GM19023 (cell line): Measurements from ENCODE around the gene ABHD15.

Experiments used
- ATAC-seq: cut with Tn5 transposase; IDR thresholded peaks from one replicate; pipeline ENCODE4 v1.9.1; 2021; ENCODE audit warnings: mild to moderate bottlenecking, moderate library complexity; ENCODE audit not compliant: unreplicated experiment

Gene ABHD15

DNA sequence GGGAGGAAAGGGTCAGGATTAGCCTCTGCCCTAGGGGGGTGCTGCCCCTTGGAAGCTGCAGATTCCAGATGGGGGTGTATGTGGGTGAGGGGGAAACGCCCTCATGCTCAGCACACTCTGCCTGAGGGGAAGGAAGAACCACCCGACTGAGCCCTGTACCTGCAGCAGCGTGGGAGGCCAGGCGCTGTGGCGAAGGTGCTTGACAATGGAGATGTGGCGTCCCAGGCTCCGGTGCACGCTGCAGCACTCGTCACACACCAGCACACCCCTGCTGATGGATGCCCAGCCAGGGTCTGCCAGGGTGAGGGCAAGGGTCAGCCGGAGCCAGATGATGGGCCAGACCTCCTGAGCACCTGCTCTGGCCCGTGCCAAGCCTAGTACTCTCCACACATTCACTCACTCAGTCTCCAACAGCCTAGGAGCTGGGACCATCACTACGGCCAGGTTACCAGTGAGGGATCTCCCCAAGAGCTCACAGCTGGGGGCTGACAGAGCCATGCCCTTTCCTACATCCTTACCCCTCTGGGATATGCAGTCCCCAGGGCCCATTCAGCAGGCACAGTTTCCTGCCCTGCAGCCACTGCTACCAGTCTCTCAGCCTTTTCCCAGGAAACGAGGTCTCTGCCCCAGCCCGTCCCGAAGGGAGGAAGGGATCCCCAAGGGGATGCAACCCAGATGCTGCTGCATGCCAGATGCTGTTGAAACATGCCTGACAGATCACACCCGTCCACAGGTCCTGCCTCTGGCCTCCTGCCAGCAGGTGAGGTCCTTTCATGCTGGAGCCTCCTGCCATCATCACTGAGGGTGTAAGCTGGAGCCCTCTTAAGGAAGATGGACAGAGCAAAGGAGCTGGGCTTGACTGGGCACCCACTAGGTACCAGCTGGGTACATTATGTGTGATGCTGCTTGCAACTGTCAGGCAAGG, 16.7 kb upstream of the ABHD15 start:
- ATAC-seq: no peak

DNA sequence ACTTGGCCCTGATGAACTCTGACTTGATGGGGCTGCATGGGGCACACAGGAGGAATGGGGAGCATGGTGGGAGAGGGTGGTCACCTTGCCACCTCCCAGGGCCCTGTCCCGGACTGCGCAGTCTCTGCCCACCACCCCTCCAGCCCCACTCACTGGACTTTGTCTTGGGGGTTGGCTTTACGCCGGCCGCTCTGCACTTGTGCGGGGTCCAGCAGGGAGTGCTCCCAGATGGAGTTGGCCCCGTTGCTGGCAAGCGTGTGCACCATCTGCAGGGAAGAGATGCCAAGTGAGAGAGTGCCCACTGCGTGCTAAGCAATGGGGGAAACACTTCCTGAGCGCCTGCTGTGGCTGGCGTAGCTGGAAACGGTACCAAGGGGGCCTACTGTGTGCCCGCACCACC, 15.9 kb upstream of the ABHD15 start:
- no peak for ATAC-seq

DNA sequence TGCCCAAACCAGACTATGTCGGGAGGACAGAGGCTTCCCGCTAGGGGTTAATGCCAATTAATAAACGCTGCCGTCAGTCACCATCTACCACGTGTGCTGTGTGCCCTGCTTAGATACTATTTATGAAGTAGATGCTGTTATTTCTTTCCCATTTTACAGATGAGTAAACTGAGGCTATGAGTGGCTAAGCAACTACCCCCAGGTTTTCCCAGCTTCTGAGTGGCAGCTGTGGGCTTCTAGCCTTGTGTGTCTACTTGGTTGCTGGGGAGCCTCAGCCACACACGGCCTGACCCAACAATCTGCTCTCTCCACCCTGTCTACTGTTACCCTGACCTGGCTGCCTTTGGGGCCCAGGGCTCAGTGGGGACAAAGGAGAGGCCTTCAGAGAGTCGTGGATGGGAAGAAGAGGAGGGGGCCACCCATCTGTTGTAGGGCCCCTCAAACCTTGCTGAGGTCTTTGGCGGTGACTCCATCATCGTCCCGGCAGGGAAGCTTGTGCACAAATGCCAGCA, 15.5 kb upstream of the ABHD15 start:
- no peak for ATAC-seq

DNA sequence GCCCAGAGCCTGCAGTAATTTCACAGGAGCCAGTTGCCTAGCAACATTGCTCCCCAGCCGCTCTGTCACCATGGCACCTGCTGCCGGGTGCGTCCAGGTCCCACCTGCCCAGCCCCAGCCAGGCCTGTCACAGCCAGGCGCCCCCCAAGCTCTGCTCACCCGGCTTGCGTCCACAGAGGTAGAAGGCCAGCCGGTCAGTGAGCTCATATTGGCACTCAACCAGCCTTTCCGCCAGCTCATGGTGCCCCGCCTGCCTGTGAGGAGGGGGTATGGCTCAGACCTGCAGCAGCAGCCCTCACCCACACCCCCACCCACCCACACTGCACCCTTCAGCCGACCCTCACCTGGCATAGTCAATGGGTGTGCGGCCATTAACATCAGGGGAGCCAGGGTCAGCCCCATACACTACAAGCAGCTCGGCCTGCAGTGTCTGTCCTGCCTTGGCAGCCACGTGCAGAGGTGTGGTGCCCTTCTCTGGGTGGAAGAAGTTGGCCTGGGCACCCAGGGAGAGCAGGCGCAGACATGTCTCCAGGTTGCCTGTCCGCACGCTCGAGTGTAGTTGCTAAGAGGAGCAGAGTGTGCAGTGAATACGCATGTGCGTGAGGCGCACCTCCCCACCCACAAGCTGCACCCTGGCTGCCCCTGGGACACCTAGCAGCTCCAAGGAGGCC, 14.9 kb upstream of the ABHD15 start:
- ATAC-seq: no peak

DNA sequence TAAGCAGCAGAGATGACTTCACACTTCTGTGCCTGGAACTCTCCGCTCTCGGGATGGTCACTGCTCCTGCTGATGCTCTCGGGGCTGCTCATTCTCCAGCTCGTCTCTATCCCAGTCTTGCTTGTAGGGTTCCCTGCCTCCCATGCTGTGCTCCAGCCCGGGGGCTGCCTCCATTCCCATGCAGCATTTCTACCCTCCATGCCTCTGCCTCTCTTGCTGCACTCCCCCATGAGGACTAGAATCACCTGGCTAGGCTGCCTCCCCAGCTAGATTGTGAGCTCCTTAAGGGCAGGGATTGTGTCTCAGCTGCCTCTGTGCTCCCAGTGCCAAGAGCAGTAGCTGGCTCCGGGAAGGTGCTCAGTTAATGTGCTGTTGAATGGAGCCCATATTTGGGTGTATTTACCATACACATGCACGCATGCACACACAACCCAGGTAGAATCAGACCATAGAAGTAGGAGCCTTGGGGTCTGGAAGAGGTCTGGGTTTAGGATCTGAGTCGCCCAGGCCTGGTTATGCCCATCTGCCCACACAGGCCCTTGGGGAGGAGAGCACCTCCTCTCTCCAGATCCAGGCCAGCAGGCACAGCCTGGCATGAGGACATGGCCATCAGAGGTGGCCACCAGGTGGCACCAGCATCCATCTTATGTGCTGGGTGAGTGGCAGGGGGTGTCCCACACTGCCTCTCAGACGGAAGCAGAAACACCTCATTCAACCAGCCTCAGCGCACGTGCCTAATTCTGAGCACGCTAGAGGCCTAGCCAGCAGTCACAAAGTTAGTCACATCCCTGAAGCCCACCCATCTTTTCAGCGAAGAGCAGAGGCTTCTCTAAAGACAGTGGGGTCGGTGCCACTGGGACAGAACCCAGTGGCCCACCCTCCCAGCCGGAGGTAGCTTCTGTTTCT, 13.3 kb upstream of the ABHD15 start:
- ATAC-seq: peak; percentile 75

DNA sequence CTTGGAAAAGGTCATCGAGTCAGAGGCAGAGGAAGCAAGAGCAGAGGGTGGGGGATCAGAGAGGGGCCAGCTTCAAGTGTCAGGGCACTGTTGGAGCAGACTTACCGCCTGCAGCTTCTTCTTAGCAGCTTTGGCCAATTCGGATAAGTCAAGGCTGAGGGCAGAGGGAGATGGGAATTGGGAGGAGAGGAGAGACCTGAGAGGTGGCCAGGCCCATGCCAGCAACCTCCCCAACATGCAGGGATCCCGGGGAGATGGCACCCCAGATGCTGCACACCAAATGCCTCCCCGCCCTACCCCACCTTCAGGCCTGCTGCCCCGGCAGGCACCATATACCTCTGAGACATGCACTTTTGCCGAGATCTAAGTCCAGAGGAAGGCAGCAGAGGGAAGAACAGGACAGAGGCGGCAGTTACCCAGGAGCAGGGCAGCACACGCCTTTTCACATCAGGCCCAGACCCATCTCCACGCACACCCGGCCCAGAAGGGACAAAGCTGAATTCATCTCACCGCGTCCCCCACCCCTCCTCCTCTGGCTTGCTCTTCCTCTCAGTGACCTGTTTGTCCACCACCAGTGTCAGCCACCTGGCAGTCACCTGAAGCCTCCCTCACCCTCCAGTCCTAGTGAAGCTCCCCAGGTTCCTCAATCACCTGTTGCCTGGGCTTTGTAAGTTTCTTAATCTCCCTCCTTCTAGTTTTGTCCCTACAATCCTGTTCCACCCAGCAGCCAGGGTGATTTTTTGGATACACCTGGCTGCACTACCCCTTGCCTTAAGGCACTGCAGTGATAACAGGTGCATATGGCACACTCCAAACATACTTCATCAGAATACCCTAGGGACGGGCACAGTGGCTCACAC, 12.0 kb upstream of the ABHD15 start:
- ATAC-seq: no peak

DNA sequence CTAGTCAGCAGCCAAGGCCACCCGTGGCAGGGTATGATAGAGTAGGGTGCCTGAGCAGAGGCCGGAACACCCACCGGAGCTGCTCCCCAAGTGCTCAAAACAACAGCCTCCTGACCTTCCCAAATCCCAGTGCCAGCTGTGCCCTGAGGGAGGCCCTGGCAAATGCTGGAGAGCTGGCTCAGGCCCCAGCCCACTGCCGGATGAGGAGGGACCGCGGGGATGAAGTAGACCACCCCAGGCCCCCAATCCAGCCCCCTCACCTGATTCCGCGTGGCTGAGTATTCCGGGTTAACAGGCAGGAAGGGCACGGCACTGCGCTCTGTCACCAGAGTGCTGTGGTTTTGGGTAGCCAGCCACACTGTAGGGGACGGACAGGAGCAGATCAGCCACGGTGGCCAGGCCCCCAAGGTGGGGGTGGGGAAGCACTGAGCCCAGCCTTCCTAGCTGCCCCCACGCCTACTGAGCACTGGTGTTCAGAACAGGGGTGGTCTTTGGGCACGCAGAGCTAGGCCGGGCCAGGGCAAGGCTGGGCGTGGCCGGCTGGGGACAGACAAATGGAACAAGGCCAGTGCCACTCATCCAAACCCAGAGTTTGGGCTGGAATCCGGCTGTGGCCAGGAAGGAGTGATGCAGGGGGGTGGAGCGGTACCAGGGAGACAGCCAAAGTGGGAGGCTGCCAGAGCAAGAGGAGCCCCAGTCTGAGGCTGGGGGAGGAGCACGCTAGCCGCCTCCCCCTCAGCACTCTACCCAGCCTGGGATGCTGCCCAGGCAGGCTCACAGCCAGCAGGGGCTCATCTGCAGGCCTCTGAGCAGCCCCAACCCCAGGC, 10.8 kb upstream of the ABHD15 start:
- ATAC-seq: no peak

DNA sequence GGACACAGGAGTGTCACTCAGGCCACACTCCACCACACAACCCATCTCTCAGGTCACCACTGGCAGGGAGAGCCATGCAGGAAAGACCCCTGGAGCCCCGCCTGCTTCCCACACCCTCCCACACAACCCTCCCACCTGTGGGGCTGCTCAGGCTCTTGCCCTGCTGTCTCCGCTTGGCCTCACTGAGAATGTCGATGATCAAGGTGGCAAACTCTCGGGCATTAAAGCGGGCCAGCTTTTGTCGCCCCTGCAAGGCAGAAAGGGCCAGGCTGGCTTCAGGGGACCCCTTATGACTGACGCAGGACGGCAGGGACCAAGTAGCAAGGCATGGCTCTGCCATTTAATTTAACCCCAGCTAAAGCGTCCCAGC, 10.1 kb upstream of the ABHD15 start:
- ATAC-seq: no peak

DNA sequence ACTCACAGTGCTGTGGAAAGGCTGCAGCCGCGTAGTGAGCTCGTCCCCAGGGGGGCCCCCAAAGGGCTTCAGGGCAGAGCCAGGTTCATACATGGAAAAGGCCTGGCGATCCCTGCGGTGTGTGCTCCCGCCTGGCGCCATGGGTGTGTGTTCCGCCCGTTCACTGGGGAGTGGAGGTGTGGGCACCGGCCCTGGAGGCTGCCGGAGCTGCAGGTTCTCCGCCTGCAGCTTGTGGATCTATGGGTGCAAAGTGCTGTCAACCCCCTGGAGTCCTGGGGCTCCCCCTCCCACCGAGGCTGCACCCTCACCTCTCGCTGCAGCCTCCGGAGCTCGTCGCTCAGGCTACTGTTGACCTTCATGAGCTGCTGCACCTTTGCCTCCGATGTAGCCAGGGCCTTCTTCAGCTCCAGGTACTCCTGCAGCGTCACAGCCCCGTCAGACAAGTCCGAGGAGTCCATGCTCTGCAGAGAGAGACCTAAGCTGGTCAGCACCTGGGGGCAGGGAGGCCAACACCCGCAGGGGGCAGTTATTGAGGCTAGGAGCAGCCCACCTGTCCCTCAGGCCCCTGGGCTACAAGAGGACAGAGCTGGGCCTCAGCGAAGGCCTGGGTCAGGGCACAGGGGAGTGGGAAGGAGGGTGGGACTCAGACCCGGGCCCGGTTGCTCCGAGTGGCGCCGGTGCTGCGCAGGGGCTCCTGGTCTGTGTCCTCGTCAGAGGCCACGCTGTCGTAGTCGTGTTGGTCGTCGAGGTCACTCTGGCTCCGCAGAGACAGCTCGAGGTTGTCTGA, 9.6 kb upstream of the ABHD15 start:
- ATAC-seq: no peak

DNA sequence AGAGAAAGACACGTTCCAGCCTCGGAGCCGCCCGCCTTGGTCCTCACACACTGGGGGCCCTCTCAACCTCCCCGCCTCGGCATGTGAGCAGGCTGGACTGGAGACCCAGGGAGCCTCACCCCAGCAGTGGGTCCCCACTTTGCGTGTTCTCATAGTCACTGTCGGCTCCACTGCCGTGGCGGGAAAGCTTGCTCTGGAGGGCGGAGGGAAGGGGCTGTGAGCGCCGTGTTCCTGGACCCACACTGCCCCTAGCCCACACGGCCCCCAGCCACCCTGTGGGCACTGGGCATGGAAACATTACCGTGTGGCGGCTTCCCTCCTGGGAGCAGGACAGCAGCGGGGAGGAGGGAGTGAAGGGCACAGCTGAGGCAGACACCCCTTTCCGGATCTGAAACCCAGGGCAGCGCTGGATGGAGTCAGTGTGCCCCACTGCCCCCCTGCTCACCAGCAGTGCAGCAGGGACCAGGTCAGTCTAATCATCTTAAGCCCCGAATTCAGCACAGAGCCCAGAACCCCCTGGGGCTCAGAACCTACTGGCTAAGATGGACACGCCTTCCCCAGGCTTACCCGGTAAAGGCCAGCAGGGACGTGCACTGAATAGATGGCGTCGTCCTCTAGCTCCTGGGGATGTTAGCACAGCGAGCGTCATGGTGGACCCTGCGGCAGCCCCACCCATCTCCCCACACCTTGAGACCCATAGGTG, 8.8 kb upstream of the ABHD15 start:
- ATAC-seq: no peak

DNA sequence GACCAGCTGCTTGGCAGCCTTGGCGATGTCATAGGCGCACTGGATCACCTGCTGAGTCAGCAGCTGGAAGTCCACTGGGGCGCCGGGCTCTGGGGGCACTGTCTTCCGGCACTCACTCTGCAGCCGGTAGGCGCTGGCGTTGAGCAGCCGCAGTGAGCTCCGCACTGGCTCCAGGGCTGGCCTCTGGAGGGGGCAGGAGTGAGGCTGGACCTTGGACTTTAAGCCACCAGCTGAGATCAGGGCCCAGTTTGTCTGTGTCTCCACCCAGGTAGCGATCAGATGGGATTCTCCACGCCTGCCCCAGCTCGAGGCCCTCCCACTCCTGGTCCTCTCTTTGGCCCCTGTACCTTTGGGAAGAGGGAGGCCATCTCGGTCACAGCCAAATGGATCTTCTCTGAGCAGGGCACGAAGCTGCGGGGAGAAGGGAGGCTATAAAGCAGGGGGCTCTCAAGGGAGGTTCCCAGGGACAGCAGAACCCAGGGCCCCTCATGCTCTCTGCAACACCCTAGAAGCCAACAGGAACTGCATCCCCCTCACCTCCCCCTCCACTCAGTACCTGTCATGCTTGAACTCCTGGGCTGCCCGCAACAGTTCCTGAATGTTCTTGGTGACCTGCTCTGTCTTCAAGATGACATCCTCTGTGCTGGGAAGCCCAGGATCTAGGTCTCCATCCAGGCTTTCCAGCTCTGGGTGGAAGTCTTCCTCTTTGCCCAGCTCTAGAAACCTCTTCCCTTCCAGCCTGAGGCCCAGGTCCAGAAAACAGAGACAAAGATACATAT, 8.1 kb upstream of the ABHD15 start:
- ATAC-seq: no peak

DNA sequence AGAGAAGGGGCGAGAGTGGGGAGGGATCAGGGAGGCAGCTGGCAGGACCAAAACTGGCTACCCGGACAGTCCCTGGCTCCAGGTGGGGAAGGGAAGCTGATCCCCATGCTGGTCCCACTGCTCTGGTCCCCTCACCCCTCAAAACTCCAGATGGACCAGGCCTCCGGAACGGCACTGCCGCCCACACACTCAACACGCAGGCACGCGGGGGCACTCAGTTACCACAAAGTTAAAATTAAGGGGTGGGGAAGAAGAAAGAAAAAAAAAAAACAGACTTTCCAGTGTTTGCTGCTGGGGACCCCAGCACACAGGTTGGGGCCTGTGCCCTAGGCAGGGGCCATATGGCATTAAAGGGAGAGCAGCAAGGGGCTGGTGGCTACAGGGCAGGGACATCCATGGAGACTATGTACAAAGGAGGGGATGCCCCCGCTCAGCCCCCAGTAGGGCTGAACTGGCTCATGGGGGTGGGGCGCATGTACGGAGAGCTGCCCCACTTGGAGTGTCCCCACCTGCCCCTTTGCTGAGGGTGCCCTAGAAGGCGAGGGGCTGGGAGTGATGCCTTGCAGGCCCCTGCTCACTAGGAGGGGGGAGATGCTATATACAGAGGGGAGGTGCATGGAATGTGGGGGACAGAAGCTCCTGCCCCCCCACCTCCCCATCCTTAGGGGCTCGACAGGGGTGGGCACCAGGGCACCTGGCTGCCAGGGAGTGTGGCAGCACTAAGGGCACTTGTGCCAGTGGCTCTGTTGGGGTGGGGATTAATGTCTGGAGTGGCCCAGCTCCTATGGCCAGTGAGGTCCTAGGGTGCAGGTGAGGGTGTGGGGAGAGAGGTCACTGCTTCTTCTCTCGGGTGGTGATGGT, 7.3 kb upstream of the ABHD15 start:
- no peak for ATAC-seq

DNA sequence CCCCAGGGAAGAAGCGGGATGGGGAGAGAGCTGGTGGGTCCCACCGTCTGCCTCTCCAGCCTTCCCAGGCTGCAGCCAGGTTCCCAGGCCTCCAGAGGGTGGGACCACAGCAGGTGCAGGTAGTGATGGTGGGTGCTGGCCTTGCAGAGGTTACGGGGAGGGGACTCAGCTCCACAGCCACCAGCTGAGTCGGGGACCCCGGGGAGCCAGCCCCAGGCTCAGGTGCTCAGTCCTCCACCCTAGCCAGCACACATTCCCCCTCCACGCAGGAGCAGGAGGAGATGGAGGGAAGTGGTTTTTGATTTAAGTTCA, 6.7 kb upstream of the ABHD15 start:
- no peak for ATAC-seq

DNA sequence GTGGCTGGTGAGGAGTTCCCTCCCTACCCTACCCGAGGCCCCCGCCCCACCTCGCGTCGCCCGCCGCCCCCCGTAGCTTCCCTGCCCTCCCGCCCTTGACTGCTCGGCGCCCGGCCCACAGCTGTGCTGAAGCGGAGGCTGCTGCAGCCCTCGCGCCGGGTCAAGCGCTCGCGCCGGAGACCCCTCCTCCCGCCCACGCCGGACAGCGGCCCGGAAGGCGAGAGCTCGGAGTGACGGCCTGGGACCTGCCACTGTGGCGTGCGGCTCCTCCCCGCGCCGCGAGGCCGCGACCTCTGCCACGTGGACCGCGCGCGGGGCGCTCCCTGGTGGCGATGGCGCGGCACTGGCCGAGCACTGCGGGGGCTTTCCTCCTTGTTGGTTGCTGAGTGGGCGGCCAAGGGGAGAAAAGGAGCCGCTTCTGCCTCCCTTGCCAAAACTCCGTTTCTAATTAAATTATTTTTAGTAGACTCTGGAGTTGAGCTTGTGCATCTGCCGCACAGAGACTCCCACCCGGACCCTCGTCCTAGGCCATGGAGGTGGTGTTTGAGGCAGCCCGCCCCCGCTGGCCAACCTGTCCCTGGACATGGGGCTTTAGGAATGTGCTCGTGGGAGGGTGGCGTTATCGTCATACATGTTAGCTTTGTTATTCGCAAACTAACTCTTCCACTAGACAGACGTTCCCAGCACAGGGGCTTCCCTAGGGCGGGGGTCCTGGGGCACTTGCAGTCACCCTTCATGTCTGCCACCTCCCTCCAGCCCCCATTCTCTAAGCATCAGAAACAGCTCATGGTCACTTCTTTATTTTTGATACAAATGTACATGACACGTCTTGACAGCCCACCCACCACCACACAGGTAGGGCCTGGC, 6.1 kb upstream of the ABHD15 start:
- ATAC-seq: no peak

DNA sequence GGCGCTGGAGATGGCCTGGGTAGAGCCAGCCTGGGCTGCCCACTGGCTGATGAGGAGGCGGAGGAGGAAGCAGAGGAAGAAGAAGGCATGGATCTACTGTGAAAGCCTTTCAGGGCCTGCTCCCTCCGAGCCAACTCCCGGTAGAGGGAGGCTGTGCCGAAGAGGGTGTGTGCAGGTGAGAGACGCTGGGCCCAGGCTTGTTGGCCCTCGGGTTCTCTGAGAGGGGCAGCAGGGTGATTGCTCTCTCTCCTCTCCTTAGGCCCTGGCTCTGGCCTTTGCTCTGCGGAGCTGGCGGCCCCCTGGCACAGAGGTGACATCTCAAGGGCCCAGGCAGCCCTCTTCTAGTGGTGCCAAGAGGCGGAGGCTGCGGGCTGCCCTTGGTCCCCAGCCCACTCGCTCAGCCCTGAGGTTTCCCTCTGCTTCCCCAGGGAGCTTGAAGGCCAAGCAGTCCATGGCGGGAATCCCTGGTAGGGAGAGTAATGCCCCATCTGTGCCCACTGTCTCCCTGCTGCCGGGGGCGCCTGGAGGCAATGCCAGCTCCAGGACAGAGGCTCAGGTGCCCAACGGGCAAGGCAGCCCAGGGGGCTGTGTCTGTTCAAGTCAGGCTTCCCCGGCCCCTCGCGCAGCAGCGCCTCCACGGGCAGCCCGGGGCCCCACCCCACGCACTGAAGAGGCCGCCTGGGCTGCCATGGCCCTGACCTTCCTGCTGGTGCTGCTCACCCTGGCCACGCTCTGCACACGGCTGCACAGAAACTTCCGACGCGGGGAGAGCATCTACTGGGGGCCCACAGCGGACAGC, 5.2 kb upstream of the ABHD15 start:
- ATAC-seq: no peak
